IMR-90 (cell line): ENCODE data around the gene ATXN10.

Experiments used
- BHLHE40 ChIP-seq: fragments of 150-350 bp; IDR thresholded peaks from 2 replicates; pipeline ENCODE4 v1.6.1; 2016; ENCODE audit warnings: mild to moderate bottlenecking, low read depth, low read length
- CEBPB ChIP-seq: IDR thresholded peaks from 2 replicates; pipeline ENCODE4 v1.6.1; 2012; ENCODE audit warnings: low read depth, low read length, improper control_type of control experiment
- CHD1 ChIP-seq: IDR thresholded peaks from 2 replicates; pipeline ENCODE4 v1.6.1; 2012; ENCODE audit warnings: low read depth, low read length, improper control_type of control experiment
- CTCF ChIP-seq: conservative IDR thresholded peaks from 2 replicates; pipeline ENCODE4 v1.5.1; 2012; ENCODE audit warnings: mild to moderate bottlenecking, low read depth, low read length, improper control_type of control experiment
- ELK1 ChIP-seq: fragments of 150-350 bp; IDR thresholded peaks from 2 replicates; pipeline ENCODE4 v1.6.1; 2016; ENCODE audit warnings: low read depth, mild to moderate bottlenecking, low read length, moderate library complexity, borderline replicate concordance
- FOS ChIP-seq: fragments of 150-350 bp; IDR thresholded peaks from 2 replicates; pipeline ENCODE4 v1.6.1; 2016; ENCODE audit warnings: low read depth, low read length
- MAFK ChIP-seq: IDR thresholded peaks from 2 replicates; pipeline ENCODE4 v1.6.1; 2012; ENCODE audit warnings: low read depth, low read length, improper control_type of control experiment
- MAZ ChIP-seq: IDR thresholded peaks from 2 replicates; pipeline ENCODE4 v1.6.1; 2012; ENCODE audit warnings: low read depth, mild to moderate bottlenecking, low read length, improper control_type of control experiment, moderate library complexity, borderline replicate concordance
- NFE2L2 ChIP-seq: fragments of 150-350 bp; IDR thresholded peaks from 2 replicates; pipeline ENCODE4 v1.6.1; 2016; ENCODE audit warnings: low read depth, mild to moderate bottlenecking, low read length
- POLR2A ChIP-seq: IDR thresholded peaks from 2 replicates; pipeline ENCODE4 v1.6.1; 2012; ENCODE audit warnings: mild to moderate bottlenecking, low read depth, low read length
- RAD21 ChIP-seq: IDR thresholded peaks from 2 replicates; pipeline ENCODE4 v1.6.1; 2012; ENCODE audit warnings: low read length, improper control_type of control experiment
- RFX5 ChIP-seq: IDR thresholded peaks from 2 replicates; pipeline ENCODE4 v1.8.0; 2012; ENCODE audit warnings: low read depth, mild to moderate bottlenecking, low read length, moderate library complexity
- SMC3 ChIP-seq: fragments of 150-350 bp; IDR thresholded peaks from 2 replicates; pipeline ENCODE4 v1.6.1; 2016; ENCODE audit warnings: low read depth, mild to moderate bottlenecking, antibody characterized with exemption, low read length, moderate library complexity
- USF2 ChIP-seq: fragments of 150-350 bp; IDR thresholded peaks from 2 replicates; pipeline ENCODE4 v1.6.1; 2017; ENCODE audit warnings: mild to moderate bottlenecking, antibody characterized with exemption, low read length, low read depth

GRCh38 chr22:45656577-45656976, 15.1 kb upstream of the ATXN10 start:
- TF ChIP-seq FOS, result no peak
- TF ChIP-seq CTCF, result no peak
- TF ChIP-seq BHLHE40, result no peak
- no peak for TF ChIP-seq POLR2A
- TF ChIP-seq ELK1, result no peak
- no peak for TF ChIP-seq SMC3
- no peak for TF ChIP-seq RFX5
- no peak for TF ChIP-seq MAZ
- TF ChIP-seq CEBPB, result peak; percentile 80
- TF ChIP-seq RAD21, result no peak
- TF ChIP-seq NFE2L2, result no peak
- TF ChIP-seq USF2, result no peak
- no peak for TF ChIP-seq CHD1
- no peak for TF ChIP-seq MAFK
